Cardiac fibroblast (primary cell): ENCODE measurements around the gene NRDC.

Experiments
- DNase-seq, 2 donors: peaks; one replicate each; pipeline versions ENCODE4 v3.0.0 to v3.0.0-alpha.2; 2010; ENCODE audit warnings: low read depth in 2 of 2
- H3K4me3 ChIP-seq, 2 donors: replicated peaks in 1 of 2; 1 replicate in 1 of 2; 2 replicates in 1 of 2; pipeline ENCODE4 v1.5.1; 2011; ENCODE audit warnings: low read depth in 2 of 2, low read length in 2 of 2, mild to moderate bottlenecking in 2 of 2, moderate library complexity in 1 of 2
- CTCF ChIP-seq: IDR thresholded peaks from one replicate; pipeline ENCODE4 v1.5.1; 2011; ENCODE audit warnings: low read depth, mild to moderate bottlenecking, low read length, inconsistent platforms

The NRDC gene

GRCh38 chr1:51878616-51879336 is at the start of gene NRDC:
Gene NRDC (minus strand): TSS chr1:51878727. CDS start chr1:51878615, 112 bp downstream.
- DNase-seq: peak; percentile 100
- peak within 1 kb of the TSS; percentile 79 to 81 for H3K4me3 ChIP-seq
- no peak for TF ChIP-seq CTCF

- H3K4me3 ChIP-seq: no peak overlapping the region
- TF ChIP-seq CTCF: no peak
- peak in 1 of 2 donors; percentile 21 for DNase-seq
These were observed 48.5 kb upstream of the NRDC start for GRCh38 chr1:51927029-51927428.

GRCh38 chr1:51926171-51926812 is 47.8 kb upstream of the NRDC start:
- peak; percentile 63 for TF ChIP-seq CTCF
- peak; percentile 61 to 83 for DNase-seq
- no peak overlapping the region for H3K4me3 ChIP-seq

- no peak overlapping the region for H3K4me3 ChIP-seq
- TF ChIP-seq CTCF: no peak
- peak in 1 of 2 donors; percentile 64 for DNase-seq
These were observed 45.9 kb upstream of the NRDC start for GRCh38 chr1:51924455-51924854.

- H3K4me3 ChIP-seq: no peak overlapping the region
- no peak for DNase-seq
- no peak for TF ChIP-seq CTCF
These were observed 43.5 kb upstream of the NRDC start for GRCh38 chr1:51922040-51922439.

- peak in 1 of 2 donors; percentile 5 for DNase-seq
- no peak for TF ChIP-seq CTCF
- H3K4me3 ChIP-seq: no peak overlapping the region
These were observed 41.6 kb upstream of the NRDC start for GRCh38 chr1:51920130-51920529.
